8988T (cell line): ENCODE data around the gene TPK1.
A peak's percentile ranks its signal among the peaks of the same experiment; 100 is the strongest.

Experiments
- DNase-seq: peaks from one replicate; pipeline ENCODE4 v3.0.0; 2011

Gene TPK1

DNA sequence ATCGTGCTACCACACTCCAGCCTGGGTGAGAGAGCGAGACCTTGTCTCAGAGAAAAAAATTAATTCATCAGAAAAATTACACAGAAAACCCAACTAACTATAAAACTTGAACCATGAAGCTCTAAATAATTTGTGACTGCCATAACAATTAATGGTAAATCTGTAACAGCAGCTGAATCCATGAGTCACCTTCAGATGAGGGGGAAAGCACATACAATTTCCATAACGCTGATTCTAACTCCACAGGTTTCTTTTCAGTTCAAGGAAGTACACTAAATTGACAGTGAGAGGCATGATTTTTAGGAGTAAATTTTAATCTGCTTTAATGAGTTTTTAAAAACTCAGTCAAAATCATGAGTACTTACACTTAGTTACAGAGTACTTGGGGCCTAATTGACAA lies 312.2 kb downstream of the TPK1 start:
- no peak for DNase-seq

DNA sequence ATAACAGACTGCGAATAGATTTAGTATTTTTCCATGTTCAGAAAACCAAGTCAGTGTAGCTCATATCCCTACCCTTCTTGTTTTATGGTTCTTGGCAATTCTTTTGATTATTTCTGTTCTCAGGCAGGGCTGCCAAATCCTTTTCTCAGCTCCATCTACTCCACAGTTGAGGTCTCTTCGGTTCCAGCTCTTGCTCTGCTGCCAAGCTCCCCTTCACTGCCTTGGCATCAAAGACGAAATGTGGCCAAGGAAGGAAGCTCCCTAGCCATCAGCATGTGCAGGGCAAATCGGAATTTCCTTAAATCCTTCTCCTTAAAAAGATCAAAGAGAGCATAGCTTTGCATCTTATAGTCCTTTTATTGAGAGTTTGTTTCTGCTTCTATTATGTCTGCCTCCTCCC lies 315.9 kb downstream of the TPK1 start:
- DNase-seq, result no peak

DNA sequence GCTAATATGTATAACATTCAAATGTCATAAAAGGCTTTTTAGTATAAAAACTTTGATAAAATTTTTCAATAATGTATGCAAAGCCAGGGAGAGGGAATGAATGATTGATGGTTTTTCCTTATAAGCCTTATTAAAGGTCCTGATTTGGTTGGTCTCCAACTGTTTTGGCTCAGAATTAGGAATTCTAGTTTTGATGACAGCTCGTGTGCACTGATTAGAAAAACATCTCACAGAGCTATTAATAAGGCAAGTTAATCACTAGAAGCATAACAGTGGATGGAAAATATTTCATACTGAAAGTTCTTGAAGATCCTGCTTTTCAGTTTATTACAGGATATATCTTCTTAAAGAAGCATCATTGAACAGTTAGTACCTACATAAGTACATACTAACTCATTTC lies 317.5 kb downstream of the TPK1 start:
- DNase-seq, result no peak

DNA sequence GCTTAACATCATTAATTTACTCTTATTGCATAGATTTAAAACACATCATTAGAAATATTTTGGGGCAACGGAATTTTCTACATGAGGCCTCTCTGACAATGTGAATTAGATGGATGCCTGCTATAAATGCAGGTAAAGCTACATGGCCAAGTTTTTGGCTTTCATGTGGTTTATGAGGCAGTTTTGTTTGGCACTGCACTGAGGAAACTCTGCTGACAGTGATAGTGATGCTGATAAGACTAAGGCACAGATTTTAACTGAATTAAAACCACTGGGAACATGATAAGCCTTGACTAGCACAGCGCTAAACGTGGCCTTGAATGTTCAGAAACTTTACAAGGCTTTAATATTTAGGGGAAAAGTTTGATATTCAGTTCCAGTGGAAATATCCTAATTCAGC lies 318.1 kb downstream of the TPK1 start:
- no peak for DNase-seq

DNA sequence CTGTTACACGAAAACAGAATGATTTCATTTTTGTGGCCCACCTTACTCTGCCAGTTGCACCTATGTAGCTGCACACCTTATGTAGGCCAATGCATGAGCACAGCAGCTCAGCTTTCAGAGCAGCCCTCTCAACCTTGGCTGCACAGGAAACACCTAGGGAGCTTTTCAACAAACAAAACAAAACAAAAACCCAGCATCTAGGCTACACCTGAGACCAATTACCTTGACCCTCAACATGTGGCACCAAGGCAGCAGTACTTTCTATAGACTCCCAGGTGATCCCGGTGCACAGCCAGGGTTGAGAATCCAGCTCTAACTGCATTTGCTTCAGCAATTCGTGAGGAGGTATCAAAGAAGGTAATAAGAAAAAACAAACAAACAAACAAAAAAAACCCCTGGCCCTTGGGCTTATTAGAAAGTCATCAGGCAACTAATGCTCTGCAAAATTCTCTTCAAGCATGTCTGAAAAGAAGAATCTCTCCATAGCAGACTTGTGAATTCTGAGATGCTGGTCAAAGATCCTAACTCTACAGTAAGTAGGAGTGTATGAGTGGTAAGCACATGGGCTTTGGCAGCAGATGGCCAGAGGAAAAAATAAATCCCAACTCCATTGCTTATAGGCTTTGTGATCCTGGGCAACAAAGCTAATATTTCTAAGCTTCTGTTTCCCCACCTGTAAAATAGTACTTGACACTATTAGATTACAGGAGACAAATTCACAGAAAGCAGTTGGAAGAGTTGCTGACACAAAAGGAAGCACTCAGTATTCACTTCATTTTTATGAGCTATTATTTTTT lies 318.9 kb downstream of the TPK1 start:
- no peak for DNase-seq

DNA sequence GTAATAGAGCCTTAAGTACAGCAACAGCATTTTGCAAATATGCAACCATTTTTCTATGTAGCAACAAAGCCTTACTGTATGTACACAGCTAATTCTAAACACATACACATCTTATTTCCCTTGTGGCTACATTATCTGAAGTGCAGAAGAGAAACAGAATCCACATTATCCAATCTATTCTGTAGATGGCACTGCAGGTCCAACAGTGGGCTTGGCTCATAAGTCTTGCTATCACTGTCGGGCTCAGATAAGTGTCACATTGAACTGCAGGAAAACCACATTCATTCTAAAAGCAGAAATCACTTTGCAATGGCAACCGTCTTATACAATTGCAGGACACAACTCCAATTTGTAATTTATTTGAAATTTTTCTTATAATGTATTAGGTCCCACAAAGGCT lies 322.5 kb downstream of the TPK1 start:
- peak; percentile 6 for DNase-seq

DNA sequence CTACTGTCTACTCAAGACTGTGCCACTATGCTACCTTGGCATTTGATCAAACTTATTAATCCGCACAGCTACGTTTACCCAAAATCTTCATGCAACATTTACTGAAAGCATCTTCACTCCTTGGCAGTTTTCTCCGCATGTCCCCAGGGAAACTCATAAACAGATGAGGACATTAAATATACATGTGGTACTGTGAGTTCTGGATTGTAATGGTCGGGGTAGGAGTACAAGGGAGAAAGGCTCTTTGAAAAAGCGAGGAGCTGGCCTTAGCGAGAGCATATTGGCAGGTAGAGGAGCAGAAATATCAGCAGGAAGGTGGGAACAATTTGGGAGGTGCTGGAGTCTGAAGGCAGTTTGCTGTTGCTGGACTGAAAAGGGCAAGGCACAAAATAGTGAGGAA lies 325.2 kb downstream of the TPK1 start:
- DNase-seq, result no peak

GRCh38 chr7:144508702-144509101 lies 327.2 kb downstream of the TPK1 start:
- DNase-seq, result no peak

GRCh38 chr7:144503215-144503614 lies 332.6 kb downstream of the TPK1 start:
- no peak for DNase-seq

GRCh38 chr7:144500225-144500624 lies 335.6 kb downstream of the TPK1 start:
- no peak for DNase-seq

DNA sequence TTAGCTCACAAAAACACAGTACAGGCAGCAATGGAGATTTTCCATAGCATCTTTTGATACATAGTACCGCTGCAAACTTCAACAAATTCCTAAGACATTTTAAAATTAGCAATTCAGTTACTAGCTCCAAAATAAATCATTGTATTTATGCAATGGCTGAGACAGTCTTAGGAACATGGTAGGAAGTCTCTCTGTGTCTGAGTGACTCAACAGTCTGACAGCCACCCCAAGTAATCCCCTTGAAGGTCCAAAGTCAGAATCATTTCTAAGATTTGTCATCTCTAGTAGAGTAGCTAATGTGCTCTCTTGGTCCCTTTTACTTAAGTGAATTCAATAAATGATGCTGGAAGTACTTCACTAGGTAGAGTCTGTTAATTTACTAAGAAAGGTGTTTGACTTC lies 338.6 kb downstream of the TPK1 start:
- no peak for DNase-seq

DNA sequence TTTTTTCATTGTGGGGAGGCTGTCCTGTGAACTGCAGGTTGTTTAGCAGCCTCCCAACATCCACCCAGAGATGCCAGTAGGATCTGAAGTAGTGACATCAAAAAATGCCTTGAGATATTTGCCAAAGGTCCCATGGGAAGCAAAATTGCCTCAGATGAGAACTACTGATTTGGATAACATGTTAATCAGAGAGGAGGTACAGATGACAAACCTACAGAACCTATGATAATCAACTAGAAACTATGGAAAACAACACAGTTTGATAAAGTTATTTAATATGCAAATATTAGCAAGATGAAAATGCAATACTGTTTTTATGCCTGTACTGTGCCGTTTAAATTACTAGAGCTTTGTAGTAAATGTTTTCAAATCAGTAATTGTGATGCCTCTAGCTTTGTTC lies 341.5 kb downstream of the TPK1 start:
- DNase-seq, result no peak

DNA sequence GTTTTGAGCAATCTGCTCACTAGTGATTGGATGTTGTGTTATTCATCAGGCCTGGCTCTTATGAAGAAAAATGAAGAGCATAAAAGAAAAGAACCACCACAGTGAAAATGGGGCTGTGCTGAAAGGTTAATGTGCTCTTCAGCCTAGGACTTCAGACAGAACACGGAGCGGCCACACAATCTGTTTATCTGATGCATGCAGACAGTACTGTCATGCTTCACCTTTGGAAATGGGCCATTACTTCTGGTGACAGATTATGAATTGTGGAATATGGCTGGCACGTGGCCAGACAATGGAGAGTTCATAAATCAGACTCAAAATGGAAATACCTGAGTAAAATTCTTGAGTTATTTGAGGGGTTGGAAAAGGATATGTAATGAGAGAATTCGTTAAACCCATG lies 346.3 kb downstream of the TPK1 start:
- DNase-seq, result no peak

DNA sequence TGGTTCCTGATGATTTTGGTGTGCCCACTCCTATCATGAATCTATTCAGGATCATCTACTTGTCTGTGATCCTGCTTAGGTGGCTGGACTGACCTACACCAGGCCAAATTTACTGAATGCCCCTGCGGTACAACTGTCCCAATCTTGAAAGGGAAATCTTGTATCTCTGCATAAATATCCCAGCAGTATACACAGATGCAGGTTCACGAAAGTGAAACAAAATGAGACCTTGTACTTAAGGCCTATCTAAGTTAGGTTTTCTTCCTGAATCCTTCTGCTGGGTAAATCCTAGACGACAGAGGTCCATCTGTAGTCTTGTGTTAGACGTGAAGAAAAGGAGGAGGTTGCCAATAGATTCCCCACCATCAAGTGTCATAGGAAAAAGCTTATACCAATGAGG lies 346.9 kb downstream of the TPK1 start:
- DNase-seq, result no peak

- no peak for DNase-seq
Measured at GRCh38 chr7:144487901-144488300, 348.0 kb downstream of the TPK1 start.

- no peak for DNase-seq
Measured at GRCh38 chr7:144484445-144484844, 351.4 kb downstream of the TPK1 start.

GRCh38 chr7:144483189-144483588 lies 352.7 kb downstream of the TPK1 start:
- no peak for DNase-seq

GRCh38 chr7:144481833-144482232 lies 354.0 kb downstream of the TPK1 start:
- no peak for DNase-seq

- DNase-seq, result no peak
Measured at GRCh38 chr7:144477348-144477747, 358.5 kb downstream of the TPK1 start.

GRCh38 chr7:144474800-144475615 lies 360.8 kb downstream of the TPK1 start:
- DNase-seq, result no peak

DNA sequence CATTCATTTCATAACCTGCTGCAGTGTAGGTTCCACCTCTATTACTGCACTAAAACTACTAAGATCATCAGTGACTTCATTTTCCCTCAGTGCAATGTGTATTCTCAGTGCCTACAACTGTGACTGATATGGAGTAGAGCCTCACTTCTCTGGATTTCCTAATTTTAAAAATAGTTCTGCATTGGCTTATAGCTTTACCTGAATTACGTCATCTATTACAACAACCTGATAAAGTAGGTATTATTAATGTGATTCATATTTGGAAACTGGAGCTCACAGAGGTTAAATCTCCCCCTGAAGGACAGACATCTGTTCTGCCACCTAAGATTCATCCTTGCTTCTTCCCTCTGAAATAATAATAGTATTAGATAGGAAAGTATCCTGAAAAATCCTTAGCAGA lies 361.5 kb downstream of the TPK1 start:
- DNase-seq, result no peak

GRCh38 chr7:144473908-144474307 lies 361.9 kb downstream of the TPK1 start:
- no peak for DNase-seq

- DNase-seq, result no peak
Measured at GRCh38 chr7:144470078-144470477, 365.8 kb downstream of the TPK1 start.

GRCh38 chr7:144468990-144469732 lies 366.7 kb downstream of the TPK1 start:
- no peak for DNase-seq
